Activated CD4-positive, alpha-beta T cell treated with anti-CD3 and anti-CD28 coated beads, Interleukin-2, Interleukin-4, amounts not matched to agents 100 ng/mL and 50 ng/mL, durations not matched to agents 16 hours and 8 hours (primary cell): ENCODE data around the gene DENND4C.
"Not testable (repeated sequence)": the region's sequence is repeated elsewhere in the genome, so short reads cannot be mapped to it uniquely, and the experiment has no call there.

Source experiments
- DNase-seq: peaks from one replicate; pipeline ENCODE4 v3.0.0-alpha.2; 2020; ENCODE audit warnings: low spot score

DENND4C gene

DNA sequence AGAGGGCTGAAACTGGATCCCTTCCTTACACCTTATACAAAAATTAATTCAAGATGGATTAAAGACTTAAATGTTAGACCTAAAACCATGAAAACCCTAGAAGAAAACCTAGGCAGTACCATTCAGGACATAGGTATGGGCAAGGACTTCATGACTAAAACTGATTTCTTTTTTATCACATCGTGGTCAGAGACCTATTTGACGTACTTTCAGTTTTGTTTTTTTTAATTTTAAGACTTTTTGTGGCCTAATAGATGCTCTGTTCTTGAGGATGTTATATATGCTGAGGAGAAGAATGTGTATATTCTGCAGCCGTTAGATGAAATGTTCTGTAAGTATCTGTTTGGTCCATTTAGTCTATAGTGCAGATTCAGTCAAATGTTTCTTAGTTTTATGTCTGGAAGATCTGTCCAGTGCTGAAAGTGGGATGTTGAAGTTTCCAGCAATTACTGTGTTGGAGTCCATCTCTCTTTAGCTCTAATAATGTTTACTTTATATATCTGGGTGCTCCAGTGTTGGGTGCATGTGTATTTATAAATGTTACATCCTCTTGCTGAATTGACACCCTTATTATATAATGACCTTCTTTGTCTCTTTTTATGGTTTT, 36.4 kb downstream of the DENND4C start:
- DNase-seq, result not testable (repeated sequence)

DNA sequence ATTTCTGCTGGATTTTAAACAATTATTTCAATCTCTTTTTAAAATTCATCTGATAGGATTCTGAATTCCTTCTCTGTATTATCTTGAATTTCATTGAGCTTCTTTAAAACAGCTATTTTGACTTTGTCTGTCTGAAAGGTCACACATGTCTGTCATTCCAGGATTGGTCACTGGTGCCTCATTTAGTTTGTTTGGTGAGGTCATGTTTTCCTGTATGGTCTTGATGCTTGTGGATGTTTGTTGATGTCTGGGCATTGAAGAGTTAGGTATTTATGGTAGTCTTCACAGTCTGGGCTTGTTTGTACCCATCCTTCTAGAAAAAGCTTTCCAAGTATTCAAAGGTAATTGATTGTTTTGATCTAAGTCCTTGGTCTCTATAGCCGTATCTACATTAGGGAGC, 39.1 kb downstream of the DENND4C start:
- no peak for DNase-seq

DNA sequence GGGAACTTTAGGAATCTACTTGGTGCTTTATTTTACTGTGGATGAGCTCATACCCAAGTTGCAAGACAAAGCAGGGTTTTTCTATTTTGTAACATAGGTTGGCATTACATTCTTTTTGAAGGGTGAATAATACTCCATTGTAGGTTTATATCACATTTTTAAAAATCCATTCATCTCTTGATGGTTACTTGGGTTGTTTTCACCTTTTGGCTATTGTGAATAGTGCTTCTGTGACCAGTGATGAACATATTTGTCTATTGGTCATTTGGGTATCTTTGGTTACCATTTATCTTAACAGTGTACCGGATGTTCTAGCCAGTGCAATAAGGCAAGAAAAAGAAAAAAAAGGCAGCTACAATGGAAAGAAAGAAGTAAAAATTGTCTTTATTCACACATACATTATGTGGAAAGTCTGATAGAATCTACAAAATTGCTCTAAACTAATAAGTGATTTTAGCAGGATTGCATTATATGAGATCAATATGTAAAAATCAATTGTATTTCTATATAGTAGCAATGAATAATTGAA, 40.0 kb downstream of the DENND4C start:
- DNase-seq, result no peak

DNA sequence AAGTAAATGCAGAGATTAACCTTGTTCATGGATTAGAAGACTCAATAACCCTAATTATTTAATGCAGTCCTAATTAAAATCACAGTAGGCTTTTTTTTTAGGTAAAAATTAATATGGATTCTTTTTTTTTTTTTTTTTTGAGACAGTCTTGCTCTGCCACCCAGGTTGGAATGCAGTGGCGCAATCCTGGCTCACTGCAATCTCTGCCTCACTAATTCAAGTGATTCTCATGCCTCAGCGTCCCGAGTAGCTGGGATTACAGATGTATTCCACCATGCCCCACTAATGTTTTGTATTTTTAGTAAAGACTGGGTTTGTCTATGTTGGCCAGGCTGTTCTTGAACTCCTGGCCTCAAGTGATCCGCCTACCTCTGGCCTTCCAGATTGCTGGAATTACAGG, 40.6 kb downstream of the DENND4C start:
- no peak for DNase-seq

DNA sequence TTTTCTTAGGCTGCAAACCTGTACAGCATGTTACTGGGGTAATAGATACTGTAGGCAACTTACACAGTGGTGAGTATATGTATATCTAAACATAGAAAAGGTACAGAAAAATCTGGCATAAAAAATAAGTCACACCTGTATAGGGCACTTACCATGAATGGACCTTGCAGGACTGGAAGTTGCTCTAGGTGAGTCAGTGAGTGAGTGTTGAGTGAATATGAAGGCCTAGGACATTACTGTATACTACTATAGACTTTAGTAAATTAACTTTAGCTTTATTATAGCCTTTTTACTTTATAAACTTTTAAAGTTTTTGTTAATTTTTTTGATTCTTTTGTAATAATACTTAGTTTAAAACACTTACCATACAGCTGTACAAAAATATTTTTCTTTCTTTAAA, 51.3 kb downstream of the DENND4C start:
- no peak for DNase-seq

DNA sequence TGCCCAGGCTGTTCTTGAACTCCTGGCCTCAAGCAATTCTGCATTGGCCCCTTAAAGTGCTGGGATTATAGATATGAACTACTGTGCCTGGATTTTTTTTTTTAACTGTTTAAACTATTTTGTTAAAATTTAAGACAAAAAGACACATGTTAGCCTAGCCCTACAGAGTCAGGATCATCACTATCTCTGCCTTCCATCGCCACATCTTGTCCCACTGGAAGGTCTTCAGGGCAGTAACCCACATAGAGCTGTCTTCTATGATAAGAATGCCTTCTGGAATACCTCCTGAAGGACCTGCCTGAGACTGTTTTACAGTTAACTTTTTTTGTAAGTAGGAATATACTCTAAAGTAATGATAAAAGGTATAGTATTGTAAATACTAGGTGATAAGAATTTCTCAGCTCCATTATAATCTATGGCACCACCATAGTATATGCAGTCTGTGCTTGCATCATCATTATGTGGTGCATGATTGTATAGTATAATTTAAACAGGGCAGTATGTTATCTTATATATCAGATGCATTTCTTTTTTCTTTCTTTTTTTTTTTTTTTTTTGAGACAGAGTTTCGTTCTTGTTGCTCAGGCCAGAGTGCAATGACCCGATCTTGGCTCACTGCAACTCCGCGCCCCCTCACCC, 52.7 kb downstream of the DENND4C start:
- no peak for DNase-seq

DNA sequence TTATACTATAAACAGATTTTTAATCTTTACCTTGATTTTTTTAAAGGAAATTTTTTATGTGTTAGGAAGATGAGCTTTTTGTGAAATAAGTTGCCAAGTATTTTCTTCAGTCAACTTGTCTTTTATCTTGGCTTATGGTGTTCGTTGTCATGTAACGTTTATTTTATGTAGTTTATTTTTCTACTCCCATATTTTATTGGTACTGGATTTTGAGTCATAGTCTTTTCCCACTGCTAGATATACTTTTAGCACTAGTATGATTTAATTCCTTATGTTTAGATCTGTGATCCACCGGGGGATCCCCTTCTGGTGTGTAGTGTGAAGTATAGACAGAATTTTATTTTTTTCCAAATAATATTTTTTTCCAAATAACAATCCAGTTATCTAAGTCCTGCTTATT, 54.2 kb downstream of the DENND4C start:
- DNase-seq, result no peak

DNA sequence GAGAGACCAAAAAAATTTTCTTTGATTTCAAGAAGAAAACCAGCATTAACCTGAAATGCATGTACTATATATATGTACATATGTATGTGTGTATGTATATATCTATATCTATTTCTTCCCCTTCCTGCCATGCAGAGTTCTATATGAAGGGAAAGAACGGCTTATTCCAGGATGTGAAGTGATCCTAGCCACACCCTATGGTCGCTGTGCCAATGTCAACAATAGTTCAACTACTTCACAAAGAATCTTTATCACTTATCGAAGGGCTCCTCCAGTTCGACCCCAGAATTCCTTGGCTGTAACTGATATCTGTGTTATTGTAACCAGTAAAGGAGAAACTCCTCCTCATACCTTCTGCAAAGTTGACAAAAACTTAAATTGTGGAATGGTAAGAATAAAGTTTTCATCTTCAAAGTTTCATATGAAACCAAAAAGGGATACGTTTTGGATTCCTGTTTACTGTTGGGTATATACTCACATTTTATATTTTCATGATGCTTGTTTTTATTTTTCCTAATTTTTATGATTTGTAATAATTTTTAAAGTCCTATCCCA, 56.2 kb downstream of the DENND4C start:
- no peak for DNase-seq

DNA sequence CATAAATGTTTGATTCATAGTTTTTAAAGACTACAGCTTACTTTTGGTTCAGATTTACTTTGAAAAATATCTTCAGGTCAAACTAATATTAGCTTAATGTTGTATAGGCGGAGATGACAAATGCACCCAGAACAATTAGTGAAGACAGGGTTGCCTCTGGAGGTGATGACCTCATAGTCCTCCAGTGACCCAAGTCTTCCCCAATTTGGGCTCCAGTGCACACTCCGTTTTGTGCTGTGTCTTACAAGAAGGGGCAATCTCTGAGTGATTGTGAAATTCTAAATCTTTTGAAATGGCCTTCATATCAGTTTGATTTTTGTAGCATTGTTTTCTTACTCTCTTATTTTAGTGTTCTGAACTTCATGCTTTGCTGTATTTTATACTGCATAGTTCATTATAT, 57.6 kb downstream of the DENND4C start:
- DNase-seq, result no peak

DNA sequence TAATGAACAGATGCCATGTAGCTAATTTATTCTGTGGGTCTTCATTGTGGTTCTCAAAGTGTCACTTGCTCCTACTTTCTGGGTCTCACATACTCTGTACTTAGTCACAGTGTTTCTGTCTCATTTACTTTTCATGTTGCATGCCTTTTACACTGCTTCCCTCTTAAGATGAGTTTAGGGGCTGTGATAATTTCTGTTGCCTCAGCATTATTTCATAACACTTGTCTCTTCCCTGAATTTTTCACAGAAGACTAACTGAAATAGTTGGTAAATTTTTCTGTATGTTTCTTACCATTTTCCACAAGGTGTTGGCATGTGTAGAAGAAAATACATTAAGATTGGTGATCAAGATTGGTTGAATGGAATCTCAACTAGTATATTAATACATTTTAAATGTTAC, 59.6 kb downstream of the DENND4C start:
- DNase-seq, result no peak

DNA sequence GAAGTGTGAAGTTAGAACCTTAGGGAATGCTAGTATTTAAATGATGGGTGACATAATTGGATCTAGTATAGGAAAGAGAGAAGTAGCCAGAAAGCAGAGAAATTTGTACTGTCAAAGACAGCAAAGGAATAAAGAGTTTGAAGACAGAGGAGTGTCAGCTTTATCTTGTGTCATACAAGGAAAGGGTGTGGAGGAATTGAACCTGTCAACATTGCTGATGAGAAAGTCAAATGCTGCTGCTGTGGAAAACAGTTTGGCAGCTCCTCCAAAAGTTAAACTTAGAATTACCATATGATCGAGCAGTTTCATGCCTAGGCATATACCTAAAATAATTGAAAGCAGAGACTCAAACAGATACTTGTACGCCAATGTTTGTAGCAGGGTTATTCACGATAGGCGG, 63.7 kb downstream of the DENND4C start:
- no peak for DNase-seq

DNA sequence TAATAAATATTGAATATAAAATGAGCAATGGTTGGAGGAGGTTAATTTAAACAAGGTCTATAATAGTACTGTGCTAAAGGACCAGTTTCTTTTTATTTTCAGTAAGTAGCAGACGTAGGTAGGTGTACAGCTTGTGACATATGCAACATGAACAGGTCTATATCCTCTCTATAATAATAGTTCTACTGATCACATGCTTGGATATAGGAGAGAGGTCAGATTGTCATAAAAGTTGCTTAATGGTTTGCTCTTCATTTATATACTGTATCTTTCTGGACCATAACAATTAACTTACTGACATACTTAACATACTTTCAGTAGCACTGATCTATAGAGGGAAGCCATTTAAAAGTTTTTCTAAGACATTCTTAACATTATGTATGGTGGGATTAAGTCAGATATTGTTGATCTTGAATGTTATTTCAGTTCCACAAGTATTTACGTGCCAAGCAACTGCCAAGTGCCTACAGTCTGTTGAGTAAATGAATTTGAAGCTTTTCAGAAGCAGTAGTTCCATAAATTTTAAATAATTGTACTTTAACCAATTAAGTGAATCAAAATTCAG, 68.0 kb downstream of the DENND4C start:
- no peak for DNase-seq

DNA sequence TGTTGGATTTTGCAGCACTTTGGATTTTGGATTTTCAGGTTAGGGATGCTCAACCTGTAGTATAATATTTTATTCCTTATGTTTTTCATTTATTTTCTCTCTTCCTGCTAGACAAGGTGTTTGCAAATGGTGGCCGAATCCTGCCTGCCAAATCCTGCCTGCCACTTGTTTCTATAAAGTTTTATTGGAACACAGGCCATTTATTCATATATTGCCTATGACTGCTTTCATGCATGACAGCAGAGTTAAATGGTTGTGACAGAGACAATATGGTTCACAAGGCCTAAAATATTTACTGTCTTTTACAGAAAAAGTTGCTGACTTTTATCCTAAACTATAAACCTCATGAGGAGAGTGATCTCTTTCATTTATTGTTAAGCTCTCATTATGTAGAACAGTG, 72.7 kb downstream of the DENND4C start:
- no peak for DNase-seq

DNA sequence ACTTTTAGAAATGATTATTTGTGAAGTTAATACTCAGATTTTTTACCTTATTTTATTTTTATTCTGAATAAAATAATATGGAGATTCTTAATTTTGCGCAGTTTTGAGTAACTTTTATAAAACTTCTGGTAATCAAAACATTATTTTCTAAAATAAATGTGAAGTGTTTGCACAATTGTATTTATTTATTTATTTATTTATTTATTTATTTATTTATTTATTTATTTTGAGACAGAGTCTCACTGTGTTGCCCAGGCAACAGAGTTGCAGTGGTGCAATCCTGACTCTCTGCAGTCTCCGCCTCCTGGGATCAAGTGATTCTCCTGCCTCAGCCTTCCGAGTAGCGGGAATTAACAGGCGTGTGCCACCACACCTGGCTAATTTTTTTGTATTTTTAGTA, 76.1 kb downstream of the DENND4C start:
- DNase-seq, result no peak

DNA sequence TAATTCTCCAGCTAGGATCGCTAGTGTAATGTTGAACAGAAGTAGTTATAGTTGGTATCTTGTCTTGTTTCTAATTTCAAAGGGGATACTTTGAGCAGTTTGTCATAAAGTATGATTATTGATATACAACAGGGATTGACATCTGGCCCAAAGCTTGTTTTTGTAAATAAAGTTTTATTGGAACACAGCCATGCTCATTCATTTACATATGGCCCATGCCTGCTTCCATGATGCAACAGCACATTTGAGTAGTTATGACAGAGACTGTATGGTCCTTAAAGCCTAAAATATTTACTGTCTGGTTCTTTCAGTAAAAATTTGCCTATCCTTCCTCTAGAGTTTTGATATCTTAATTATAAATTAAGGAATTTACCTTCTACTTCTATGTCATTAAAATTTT, 79.8 kb downstream of the DENND4C start:
- DNase-seq, result no peak

DNA sequence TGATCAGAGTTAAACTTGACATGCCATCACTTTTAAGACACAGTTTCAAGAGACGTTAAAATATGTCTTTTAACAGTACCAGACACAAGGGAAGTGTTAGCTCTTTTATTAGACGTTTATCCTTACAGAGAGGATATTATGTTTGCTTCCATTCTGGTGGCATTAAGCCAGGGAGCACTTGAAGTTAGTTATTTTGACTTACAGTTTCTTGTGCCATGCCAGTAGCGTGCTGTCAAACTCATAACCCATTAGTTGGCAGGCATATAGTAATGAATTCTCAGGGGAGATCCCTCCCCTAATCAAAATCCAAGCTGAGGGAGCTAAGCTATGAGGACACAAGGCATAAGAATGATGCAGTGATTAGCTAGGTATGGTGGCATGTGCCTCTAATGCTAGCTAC, 83.1 kb downstream of the DENND4C start:
- DNase-seq, result no peak

DNA sequence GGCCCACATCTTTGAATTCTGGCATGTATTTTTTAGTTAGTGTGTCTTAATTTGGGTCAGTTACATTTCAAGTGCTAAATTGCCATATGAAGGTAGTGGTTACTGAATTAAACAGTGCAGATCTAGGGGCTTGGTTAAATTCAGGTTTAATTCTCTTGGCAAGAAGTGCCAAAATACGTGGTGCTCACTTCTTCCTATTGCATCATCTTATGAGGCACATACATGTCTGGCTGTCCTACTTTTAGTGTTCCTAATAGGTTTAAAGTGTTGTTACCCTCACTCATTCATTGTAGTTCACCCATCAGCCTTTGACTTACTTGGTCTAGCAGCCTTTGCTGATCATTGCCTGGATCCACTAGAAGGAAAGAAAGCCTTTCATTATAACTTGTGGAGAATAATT, 90.0 kb downstream of the DENND4C start:
- no peak for DNase-seq

DNA sequence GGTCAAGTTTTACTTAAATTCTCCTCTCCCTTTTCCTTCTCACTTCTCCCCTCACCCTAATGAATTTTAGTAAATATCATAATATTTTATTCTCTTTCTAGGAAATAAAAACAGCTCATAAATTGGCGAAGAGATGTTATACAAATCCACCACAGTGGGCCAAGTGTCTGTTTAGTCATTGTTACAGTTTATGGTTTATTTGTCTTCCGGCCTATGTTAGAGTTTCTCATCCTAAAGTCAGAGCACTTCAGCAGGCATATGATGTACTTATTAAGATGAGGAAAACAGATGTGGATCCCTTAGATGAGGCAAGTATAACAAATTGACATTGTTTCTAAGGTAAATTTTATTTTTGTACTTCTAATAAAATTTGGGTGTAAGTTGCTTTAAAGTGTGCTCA, 101.4 kb downstream of the DENND4C start:
- DNase-seq, result no peak

DNA sequence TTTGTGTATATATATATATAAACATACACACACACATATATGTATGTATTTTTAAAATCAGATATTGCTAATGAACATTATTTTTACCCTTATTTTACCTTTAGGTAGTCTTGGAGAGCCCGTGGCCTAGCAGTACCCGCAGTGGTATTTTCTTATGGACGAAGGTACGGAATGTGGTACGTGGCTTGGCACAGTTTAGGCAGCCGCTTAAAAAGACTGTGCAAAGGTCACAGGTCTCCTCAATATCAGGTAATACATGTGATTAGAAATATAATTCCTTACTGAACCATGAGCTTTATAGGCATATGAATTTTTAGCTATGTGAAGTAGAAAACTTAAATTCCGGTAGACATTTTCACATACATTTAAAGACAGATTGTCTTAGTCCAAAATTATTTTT, 105.7 kb downstream of the DENND4C start:
- DNase-seq, result no peak

DNA sequence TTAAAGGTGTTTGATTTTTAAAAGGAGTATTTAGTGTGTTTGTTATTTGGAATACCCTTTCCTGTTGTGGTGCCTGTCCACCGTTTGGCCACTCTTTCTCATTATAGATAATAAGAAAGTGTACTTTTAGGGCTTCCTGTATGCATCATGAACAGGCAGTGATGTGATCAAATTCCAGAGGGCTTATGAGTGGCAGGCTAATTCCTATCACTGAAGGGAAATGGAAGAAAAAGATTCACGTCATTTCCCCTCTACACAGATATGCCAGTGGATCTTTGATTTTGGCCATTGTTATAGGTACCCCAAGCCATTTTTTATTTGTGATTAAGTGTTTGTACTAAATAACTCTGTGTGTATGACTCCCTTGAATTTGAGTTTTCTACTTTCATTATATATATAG, 112.5 kb downstream of the DENND4C start:
- no peak for DNase-seq

DNA sequence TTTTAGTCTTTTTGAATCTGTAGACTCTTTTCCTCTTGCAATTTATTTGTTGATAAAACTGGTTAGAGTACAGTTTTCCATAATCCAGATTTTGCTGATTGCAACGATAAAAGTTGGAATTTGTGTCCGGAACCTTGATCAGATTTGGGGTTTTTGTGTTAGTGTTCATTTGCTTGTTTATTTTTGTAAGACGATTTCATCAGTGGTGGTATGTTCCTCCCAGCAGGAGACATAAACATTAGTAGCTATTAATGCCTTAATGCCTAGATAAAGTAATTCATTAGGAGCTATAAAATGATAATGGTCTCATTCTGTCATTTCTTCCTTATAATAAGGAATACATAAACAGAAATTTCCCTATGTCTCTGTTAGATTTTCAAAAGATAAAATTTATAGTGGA, 128.2 kb downstream of the DENND4C start:
- no peak for DNase-seq

DNA sequence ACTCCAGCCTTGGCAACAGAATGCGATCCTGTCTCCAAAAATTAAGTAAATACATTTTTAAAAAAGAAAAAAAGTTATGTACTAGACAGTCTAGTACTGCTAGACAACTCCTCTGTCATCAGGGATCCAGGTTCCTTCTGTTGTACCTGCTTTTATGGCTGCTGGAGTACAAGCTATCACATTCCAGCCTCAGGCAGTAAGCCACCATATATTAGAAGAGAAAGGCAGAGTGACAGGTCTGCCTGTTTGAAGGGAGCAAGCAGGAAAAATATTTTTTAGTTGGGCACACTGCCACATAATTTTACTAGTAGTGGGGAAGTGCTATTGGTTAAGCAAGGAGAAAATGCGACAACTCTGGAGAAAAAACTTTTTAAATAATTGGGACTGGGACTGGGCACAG, 138.6 kb downstream of the DENND4C start:
- no peak for DNase-seq

DNA sequence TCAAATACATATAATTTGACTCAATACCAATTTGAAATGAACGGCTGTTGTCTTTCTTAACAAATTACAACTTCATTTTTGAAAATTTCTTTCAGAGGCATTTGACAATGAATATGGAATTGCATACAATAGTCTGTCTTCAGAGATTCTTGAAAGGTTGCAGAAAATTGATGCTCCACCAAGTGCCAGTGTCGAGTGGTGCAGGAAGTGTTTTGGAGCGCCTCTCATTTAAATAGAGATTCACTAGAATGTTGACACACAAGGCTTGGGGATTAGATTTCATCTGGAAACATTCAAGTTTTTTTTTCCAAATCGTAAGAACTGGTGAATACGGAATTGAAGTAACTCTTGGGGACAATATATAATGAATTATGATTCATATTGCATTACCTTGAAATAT, 141.4 kb downstream of the DENND4C start:
- no peak for DNase-seq

DNA sequence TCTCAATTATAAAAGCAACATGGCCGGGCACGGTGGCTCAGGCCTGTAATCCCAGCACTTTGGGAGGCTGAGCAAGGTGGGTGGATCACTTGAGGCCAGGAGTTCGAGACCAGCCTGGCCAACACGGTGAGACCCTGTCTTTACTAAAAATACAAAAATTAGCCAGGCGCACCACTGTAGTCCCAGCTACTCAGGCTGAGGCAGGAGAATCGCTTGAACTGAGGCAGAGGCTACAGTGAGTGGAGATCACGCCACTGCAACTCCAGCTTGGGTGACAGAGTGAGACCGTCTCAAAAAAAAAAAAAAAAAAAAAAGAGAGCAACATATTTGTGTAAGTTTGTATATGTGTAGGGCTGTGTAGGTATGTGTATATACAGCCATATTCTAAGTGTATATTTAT, 142.1 kb downstream of the DENND4C start:
- DNase-seq, result no peak
